B cell (primary cell): ENCODE data around the gene ECI1.

Source experiments
- CTCF ChIP-seq: fragments of 200-600 bp; IDR thresholded peaks from one replicate; pipeline ENCODE4 v1.8.0; 2022; ENCODE audit warnings: antibody characterized with exemption, mild to moderate bottlenecking
- EZH2 ChIP-seq: IDR thresholded peaks from 2 replicates; pipeline ENCODE4 v1.6.1; 2012; ENCODE audit warnings: borderline replicate concordance, low read depth, mild to moderate bottlenecking, moderate library complexity, low read length; ENCODE audit not compliant: insufficient read depth, poor library complexity, severe bottlenecking

DNA sequence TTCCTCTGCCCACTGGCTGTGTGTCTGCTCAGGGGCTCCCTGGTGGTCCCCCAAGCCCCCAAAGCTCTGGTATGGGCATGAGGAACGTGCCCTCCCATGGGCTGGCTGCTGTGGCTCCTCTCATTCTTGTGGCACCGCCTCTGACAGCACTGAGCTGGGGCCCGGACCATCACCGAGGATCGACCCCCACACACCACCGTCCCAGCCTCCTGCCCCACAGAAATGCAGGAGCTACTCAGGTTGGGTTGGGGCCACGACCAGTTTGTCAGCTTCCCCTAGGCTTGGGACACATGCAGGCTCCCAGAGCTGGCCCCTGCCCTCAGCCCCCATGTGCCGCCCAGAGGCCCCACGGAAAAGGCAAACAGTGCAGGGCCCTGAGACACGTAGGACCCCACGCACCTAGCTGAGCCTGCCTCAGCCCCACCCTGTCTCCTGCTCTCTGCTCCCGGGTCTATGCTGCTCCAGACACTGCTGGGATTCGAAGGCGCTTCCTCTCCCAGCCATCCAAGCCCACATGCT is 51.7 kb downstream of the ECI1 start:
- TF ChIP-seq EZH2 (no peak), CTCF (no peak)
